Peyer's patch (tissue), 4 donors: ENCODE results near the gene TMEM52. TPM values are rescaled to one million over a fixed set of nuclear protein-coding genes. Genes with fewer than 3 reads are reported as not detected.

Source experiments
- DNase-seq, 3 donors: peaks; one replicate each; pipeline ENCODE4 v3.0.0-alpha.2; 2017 to 2019
- H3K27ac ChIP-seq, 4 donors: fragments of 200-600 bp; sonication (generic); one replicate each; pipeline ENCODE4 v1.5.1; 2016 to 2019
- H3K27me3 ChIP-seq, 2 donors: fragments of 200-600 bp; sonication (generic); one replicate each; pipeline ENCODE4 v1.5.1; 2019
- H3K36me3 ChIP-seq, 3 donors: fragments of 200-600 bp; sonication (generic); one replicate each; pipeline ENCODE4 v1.5.1; 2016 to 2019
- H3K4me1 ChIP-seq, 4 donors: fragments of 200-600 bp; sonication (generic); one replicate each; pipeline ENCODE4 v1.5.1; 2016 to 2019
- H3K4me3 ChIP-seq, 4 donors: fragments of 200-600 bp; sonication (generic); 1 replicate in 3 of 4; 2 replicates in 1 of 4; pipeline ENCODE4 v1.5.1; 2016 to 2019; ENCODE audit warnings: mild to moderate bottlenecking in 1 of 4
- H3K9me3 ChIP-seq, 4 donors: fragments of 200-600 bp; sonication (generic); one replicate each; pipeline ENCODE4 v1.5.1; 2016 to 2019; ENCODE audit warnings: mild to moderate bottlenecking in 1 of 4
- POLR2A ChIP-seq, 2 donors: fragments of 450-650 bp; IDR thresholded peaks; one replicate each; pipeline ENCODE4 v1.5.1; 2017; ENCODE audit warnings: antibody characterized with exemption in 2 of 2, mild to moderate bottlenecking in 2 of 2, moderate library complexity in 2 of 2
- total RNA-seq, 4 donors: library from RNA; depleted of rRNA; stranded (reverse); fragments of >200 nt; gene quantifications; one replicate each; pipeline ENCODE4 v1.1.0, GENCODE V29; 2016
- TF ChIP-seq, protein P1 (sequence below), 6 experiments: fragments of 450-650 bp in 4 of 6; fragments of 200-600 bp in 2 of 6; sonication (generic) in 1 of 6; IDR thresholded peaks; one replicate each; pipeline ENCODE4 v1.5.1; 2017 to 2019; ENCODE audit warnings: antibody characterized with exemption in 6 of 6, mild to moderate bottlenecking in 3 of 6, moderate library complexity in 1 of 6

Gene TMEM52
- total RNA-seq, 4 donors from 2014 or later: 2.2 to 11.6 (median 6.4) TPM

DNA sequence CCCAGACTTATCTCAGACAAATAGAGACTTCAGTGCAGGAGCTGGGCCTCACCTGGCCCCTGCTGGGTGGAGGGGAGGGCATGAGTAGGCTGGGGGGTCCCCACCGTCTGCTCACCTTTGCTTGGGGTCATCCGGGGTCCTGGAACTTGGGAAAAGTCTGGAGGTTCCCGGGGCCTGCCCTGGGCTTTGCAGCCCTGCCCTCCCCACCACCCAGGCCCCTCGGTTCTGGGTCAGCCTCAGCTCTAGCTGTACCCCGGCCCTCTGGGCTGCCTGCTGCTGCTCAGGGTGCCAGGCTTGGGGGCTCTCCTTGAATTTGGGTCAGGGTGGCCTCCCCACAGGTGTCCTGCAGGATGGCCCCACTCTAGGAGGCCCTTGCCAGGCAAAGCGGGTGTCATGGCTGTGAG lies 2.4 kb upstream of the TMEM52 start:
- peaks cover 8 to 29% (median 12%) of the 10 kb centered on the region in 4 donors for H3K4me1 ChIP-seq

DNA sequence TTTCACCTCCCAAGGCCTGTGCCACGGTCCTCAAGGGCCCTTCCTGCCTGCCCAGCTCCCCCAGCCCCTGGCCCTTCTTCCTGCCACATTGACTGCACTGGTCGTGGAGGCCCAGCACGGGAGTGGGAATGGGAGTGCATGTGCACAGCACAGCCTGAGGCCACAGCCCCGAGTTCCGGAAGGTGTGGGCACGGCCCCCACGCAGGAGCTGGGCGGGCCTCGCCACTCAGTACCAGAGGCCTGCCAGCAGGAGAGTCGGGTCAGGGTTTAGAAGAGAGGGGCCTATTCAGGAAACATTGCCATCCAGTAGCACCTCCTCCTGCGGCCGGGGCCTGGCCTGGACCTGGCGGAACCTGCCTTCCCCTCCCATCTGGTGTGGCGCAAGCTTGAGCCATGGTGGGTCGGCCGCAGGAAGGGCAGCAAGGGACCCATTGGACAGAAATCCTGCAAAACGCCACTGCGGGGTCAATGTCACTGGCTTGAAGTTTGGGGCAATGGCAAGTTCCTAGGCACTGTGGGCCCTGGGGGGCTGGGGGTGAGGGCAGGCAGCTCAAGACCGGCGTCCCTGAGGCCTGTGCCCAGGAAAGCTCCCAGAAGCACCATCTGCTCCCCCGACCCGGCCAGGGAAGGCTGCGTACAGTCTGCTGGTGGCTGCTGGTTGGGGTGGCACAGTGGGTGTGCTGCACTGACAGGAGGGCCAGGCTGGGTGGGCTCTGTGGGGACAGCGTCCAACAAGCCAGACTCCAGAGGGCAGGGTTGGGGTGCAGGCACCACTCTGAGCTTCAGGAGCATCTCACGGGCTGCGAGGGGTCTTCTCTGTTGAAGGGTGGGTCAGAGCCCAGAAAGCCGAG lies 1.8 kb upstream of the TMEM52 start:
- no peak for DNase-seq
- Histone ChIP-seq H3K27ac (peak overlapping the region in 1 of 4 donors; percentile 63), H3K4me3 (no peak overlapping the region), H3K4me1 (peaks cover 8 to 29% (median 12%) of the 10 kb centered on the region in 4 donors), H3K9me3 (no peaks in the 10 kb centered on the region), H3K27me3 (no peaks in the 10 kb centered on the region), H3K36me3 (no peaks in the 10 kb centered on the region)
- TF ChIP-seq, protein P1, sequence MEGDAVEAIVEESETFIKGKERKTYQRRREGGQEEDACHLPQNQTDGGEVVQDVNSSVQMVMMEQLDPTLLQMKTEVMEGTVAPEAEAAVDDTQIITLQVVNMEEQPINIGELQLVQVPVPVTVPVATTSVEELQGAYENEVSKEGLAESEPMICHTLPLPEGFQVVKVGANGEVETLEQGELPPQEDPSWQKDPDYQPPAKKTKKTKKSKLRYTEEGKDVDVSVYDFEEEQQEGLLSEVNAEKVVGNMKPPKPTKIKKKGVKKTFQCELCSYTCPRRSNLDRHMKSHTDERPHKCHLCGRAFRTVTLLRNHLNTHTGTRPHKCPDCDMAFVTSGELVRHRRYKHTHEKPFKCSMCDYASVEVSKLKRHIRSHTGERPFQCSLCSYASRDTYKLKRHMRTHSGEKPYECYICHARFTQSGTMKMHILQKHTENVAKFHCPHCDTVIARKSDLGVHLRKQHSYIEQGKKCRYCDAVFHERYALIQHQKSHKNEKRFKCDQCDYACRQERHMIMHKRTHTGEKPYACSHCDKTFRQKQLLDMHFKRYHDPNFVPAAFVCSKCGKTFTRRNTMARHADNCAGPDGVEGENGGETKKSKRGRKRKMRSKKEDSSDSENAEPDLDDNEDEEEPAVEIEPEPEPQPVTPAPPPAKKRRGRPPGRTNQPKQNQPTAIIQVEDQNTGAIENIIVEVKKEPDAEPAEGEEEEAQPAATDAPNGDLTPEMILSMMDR (IDR thresholded peaks at IDR 0.05): no peak
- no peak for TF ChIP-seq POLR2A (IDR thresholded peaks at IDR 0.05)

More for the DNA sequence above, 2.4 kb upstream of the TMEM52 start:
- H3K27me3 ChIP-seq: no peaks in the 10 kb centered on the region
- no peak overlapping the region for H3K4me3 ChIP-seq
- no peaks in the 10 kb centered on the region for H3K36me3 ChIP-seq
- DNase-seq: no peak
- H3K9me3 ChIP-seq: no peaks in the 10 kb centered on the region
- TF ChIP-seq POLR2A (IDR thresholded peaks at IDR 0.05): no peak
- TF ChIP-seq, protein P1 (IDR thresholded peaks at IDR 0.05): no peak
- no peak overlapping the region for H3K27ac ChIP-seq

DNA sequence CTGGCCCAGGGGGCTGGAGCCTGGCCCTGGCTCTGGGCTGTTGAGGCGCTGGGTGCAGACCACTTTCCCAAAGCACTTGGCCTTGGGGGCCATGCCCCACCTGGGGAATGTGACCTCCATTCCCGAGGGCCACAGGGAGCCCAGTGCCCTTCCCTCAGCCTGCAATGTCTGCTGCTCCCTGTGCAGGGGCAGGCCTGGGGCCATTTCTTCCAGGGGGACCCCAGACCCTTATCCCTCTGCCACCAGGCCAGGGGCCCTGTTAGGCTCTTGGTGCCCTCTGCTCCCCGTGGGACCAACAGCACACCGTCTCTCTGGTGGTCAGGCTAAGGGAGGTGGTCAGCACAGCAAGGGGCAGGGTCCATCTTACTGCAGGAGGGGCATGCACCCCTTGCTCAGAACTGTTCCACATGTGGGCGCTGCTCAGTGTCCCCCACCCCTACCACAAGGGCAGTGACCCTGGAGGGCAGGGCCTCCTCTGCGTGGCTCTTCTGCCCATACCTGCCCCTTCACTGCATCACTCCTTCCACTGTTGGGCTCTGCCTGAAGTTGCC lies 1.1 kb upstream of the TMEM52 start:
- Histone ChIP-seq H3K27ac (peak overlapping the region; percentile 54 to 68 (median 61)), H3K27me3 (no peaks in the 10 kb centered on the region), H3K4me3 (peak overlapping the region in 2 of 4 donors; percentile 50 to 54), H3K4me1 (peaks cover 8 to 29% (median 12%) of the 10 kb centered on the region in 4 donors), H3K9me3 (no peaks in the 10 kb centered on the region), H3K36me3 (no peaks in the 10 kb centered on the region)
- TF ChIP-seq POLR2A (IDR thresholded peaks at IDR 0.05): no peak
- TF ChIP-seq, protein P1 (IDR thresholded peaks at IDR 0.05): no peak
- no peak for DNase-seq

DNA sequence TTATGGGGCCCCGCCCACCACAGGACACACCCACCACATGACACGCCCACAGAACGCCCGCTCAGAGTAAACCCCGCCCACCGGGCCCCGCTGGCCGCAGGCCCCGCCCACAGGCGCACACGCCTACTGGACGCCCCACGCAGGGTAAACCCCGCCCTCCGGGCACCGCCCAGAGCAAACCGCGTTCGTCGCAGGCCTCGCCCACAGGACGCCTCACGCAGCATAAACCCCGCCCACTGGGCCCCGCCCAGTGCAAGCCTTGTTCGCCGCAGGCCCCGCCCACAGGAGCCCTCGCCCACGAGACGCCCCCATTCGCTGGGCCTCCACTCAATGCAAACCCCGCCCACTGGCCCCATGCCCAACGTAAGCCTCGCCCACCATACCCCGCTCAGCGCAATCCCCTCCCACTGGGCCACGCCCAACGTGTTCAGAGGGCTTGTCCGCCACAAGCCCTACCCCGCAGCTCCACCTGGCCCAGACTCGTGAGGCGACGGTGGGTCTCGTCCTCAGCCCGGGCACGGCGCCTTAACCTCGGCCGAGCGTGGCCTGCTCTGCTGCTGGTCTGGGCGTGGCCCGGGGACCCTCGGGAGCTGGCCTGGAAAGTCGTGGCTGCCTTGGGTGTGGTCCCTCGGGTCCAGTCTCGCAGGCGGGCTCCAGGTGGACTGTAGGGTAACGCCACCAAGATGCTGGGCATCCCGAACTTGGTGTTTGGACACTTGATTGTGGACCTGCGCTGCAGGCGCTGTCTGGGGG lies 401 bp upstream of the TMEM52 start:
- no peaks in the 10 kb centered on the region for H3K36me3 ChIP-seq
- H3K9me3 ChIP-seq: no peaks in the 10 kb centered on the region
- peak overlapping the region; percentile 54 to 68 (median 61) for H3K27ac ChIP-seq
- H3K27me3 ChIP-seq: no peaks in the 10 kb centered on the region
- peak overlapping the region; percentile 50 to 58 (median 54) for H3K4me3 ChIP-seq
- peaks cover 8 to 29% (median 12%) of the 10 kb centered on the region in 4 donors for H3K4me1 ChIP-seq
- DNase-seq: peak; percentile 100
- TF ChIP-seq, protein P1 (IDR thresholded peaks at IDR 0.05): peak in 1 of 6 experiments; percentile 8
- TF ChIP-seq POLR2A (IDR thresholded peaks at IDR 0.05): peak; percentile 25 to 58
